HG03280 (cell line): ENCODE results near the gene ULK3.

Source experiments
- ATAC-seq: cut with Tn5 transposase; IDR thresholded peaks from one replicate; pipeline ENCODE4 v1.9.1; 2021; ENCODE audit warnings: mild to moderate bottlenecking, moderate library complexity; ENCODE audit not compliant: unreplicated experiment

The ULK3 gene

GRCh38 chr15:74841891-74842373 is 1.0 kb downstream of the ULK3 start:
- ATAC-seq, result no peak

GRCh38 chr15:74840851-74841775 is 1.8 kb downstream of the ULK3 start:
- ATAC-seq, result no peak

- no peak for ATAC-seq
These were observed 3.2 kb downstream of the ULK3 start for GRCh38 chr15:74839526-74840395.

GRCh38 chr15:74838746-74839525 is 4.0 kb downstream of the ULK3 start:
- no peak for ATAC-seq

- no peak for ATAC-seq
These were observed 4.8 kb downstream of the ULK3 start for GRCh38 chr15:74838137-74838516.

GRCh38 chr15:74837482-74838136 is 5.3 kb downstream of the ULK3 start:
- no peak for ATAC-seq

GRCh38 chr15:74836846-74837245 is 6.1 kb downstream of the ULK3 start:
- ATAC-seq, result no peak

- ATAC-seq, result no peak
These were observed 7.6 kb downstream of the ULK3 start for GRCh38 chr15:74835312-74835823.

- no peak for ATAC-seq
These were observed 9.4 kb downstream of the ULK3 start for GRCh38 chr15:74833376-74834107.

- ATAC-seq, result no peak
These were observed 10.1 kb downstream of the ULK3 start for GRCh38 chr15:74832826-74833225.

GRCh38 chr15:74831813-74832495 is 11.0 kb downstream of the ULK3 start:
- no peak for ATAC-seq

GRCh38 chr15:74830868-74831267 is 12.1 kb downstream of the ULK3 start:
- no peak for ATAC-seq

GRCh38 chr15:74829991-74830390 is 13.0 kb downstream of the ULK3 start:
- no peak for ATAC-seq

- no peak for ATAC-seq
These were observed 13.5 kb downstream of the ULK3 start for GRCh38 chr15:74829486-74829885.

GRCh38 chr15:74828835-74829234 is 14.1 kb downstream of the ULK3 start:
- no peak for ATAC-seq

GRCh38 chr15:74827614-74828013 is 15.3 kb downstream of the ULK3 start:
- no peak for ATAC-seq

GRCh38 chr15:74826921-74827320 is 16.0 kb downstream of the ULK3 start:
- ATAC-seq, result no peak

- no peak for ATAC-seq
These were observed 16.6 kb downstream of the ULK3 start, which contains the start of gene CPLX3 for GRCh38 chr15:74826364-74826819. Gene CPLX3, plus strand, starts transcription at chr15:74826627. Its CDS starts 77 bp downstream, at chr15:74826704.

- ATAC-seq, result no peak
These were observed 17.1 kb downstream of the ULK3 start for GRCh38 chr15:74825866-74826265.
